Measurements from ENCODE around the gene TRABD2A. TPM values are rescaled to one million over a fixed set of nuclear protein-coding genes. Genes with fewer than 3 reads are reported as not detected.

Gene TRABD2A
- total and polyA plus RNA-seq, 8 donors: 0.19 to 0.59 (median 0.28) TPM; not detected in 1

GRCh38 chr2:84792856-84793522 lies 87.9 kb downstream of the TRABD2A start:
- FAIRE-seq (no peak), ATAC-seq (no peak), DNase-seq (no peak)
- WGBS, 2 donors: 92 to 95% methylated on average over 6 of the region's 6 CpGs
- intact Hi-C loops (cut with DNase I): no loop called here
- H3K9me3 ChIP-seq: no peaks in the 10 kb centered on the region
- no peaks in the 10 kb centered on the region for H3K36me3 ChIP-seq
- H3K4me3 ChIP-seq: no peak overlapping the region
- no peak for TF ChIP-seq CTCF (IDR thresholded peaks at IDR 0.05)
- no peaks in the 10 kb centered on the region for H3K27me3 ChIP-seq
- no peak overlapping the region for H3K27ac ChIP-seq
- no peaks in the 10 kb centered on the region for H3K4me1 ChIP-seq

GRCh38 chr2:84788498-84788897 lies 92.4 kb downstream of the TRABD2A start:
- WGBS, 2 donors: 52 to 59% methylated on average over 3 of the region's 3 CpGs
- no peaks in the 10 kb centered on the region for H3K9me3 ChIP-seq
- no peaks in the 10 kb centered on the region for H3K4me1 ChIP-seq
- no peaks in the 10 kb centered on the region for H3K36me3 ChIP-seq
- H3K27me3 ChIP-seq: no peaks in the 10 kb centered on the region
- H3K27ac ChIP-seq: no peak overlapping the region
- no peak for TF ChIP-seq CTCF (IDR thresholded peaks at IDR 0.05)
- intact Hi-C loops (cut with DNase I): no loop called here
- ATAC-seq (no peak), DNase-seq (no peak), FAIRE-seq (no peak)
- H3K4me3 ChIP-seq: no peak overlapping the region

- H3K36me3 ChIP-seq: no peaks in the 10 kb centered on the region
- ATAC-seq (no peak), DNase-seq (no peak), FAIRE-seq (no peak)
- no peaks in the 10 kb centered on the region for H3K4me1 ChIP-seq
- no peaks in the 10 kb centered on the region for H3K9me3 ChIP-seq
- no peak overlapping the region for H3K4me3 ChIP-seq
- H3K27ac ChIP-seq: no peak overlapping the region
- no peak for TF ChIP-seq CTCF (IDR thresholded peaks at IDR 0.05)
- no peaks in the 10 kb centered on the region for H3K27me3 ChIP-seq
- 28 to 41% methylated on average over 1 of the region's 1 CpG for WGBS, 2 donors
- intact Hi-C loops (cut with DNase I): no loop called here
Observed at GRCh38 chr2:84788027-84788426, 92.9 kb downstream of the TRABD2A start.

DNA sequence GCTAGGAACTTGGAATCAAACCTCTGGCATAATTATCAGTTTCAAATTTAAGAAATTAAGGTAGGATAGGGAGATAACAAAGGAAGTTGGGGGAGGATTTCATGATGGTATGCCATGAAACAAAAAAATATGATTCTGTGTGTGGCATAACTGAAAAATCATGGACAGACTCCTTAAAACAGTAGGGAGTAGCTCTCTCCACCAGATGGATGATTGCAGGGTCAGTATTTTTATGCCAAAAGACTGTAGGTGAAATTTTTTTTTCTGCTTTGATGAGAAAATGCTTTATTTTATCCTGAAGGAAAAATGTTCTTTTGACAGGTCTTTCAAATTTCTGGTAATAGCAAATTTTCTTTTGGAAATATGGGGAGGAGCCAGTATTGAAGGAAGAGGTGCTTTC lies 94.3 kb downstream of the TRABD2A start:
- no peaks in the 10 kb centered on the region for H3K4me1 ChIP-seq
- no peaks in the 10 kb centered on the region for H3K9me3 ChIP-seq
- intact Hi-C loops (cut with DNase I): no loop called here
- no peak overlapping the region for H3K4me3 ChIP-seq
- FAIRE-seq (no peak), ATAC-seq (no peak), DNase-seq (no peak)
- no peaks in the 10 kb centered on the region for H3K27me3 ChIP-seq
- no peaks in the 10 kb centered on the region for H3K36me3 ChIP-seq
- no peak for TF ChIP-seq CTCF (IDR thresholded peaks at IDR 0.05)
- H3K27ac ChIP-seq: no peak overlapping the region

DNA sequence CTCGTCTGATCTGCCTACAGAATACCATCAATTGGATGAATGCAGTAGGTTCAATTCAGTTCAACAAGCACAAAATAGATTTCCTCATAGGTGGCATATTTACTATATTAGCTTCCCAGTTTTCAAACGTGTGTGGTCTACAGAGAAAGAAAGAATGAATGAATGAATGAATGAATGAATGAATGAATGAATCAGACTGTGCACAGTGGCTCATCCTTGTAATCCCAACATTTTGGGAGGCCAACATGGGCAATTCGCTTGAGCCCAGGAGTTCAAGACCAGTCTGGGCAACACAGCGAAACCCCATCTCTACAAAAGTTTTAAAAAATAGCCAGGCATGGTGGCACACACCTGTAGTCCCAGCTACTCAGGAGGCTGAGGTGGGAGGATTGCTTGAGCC lies 94.9 kb downstream of the TRABD2A start:
- no peak for TF ChIP-seq CTCF (IDR thresholded peaks at IDR 0.05)
- H3K9me3 ChIP-seq: no peaks in the 10 kb centered on the region
- FAIRE-seq: no peak
- no peak overlapping the region for H3K27ac ChIP-seq
- intact Hi-C loops (cut with DNase I): no loop called here
- no peaks in the 10 kb centered on the region for H3K36me3 ChIP-seq
- WGBS, 2 donors: 77 to 90% methylated on average over 4 of the region's 4 CpGs
- H3K4me1 ChIP-seq: no peaks in the 10 kb centered on the region
- no peak for DNase-seq
- H3K27me3 ChIP-seq: no peaks in the 10 kb centered on the region
- H3K4me3 ChIP-seq: no peak overlapping the region
- ATAC-seq: no peak
